Mesothelial cell of epicardium (in vitro differentiated cells): ENCODE results near the gene LSP1. TPM values are rescaled to one million over a fixed set of nuclear protein-coding genes. Genes with fewer than 3 reads are reported as not detected.

Experiments
- DNase-seq, 2 experiments: peaks; one replicate each; pipeline ENCODE4 v3.0.0; 2021; ENCODE audit warnings: low spot score in 2 of 2; ENCODE audit not compliant: unreplicated experiment in 2 of 2
- H3K27ac Mint-ChIP-seq: 2 replicates; pipeline ENCODE4 v1.8.0; 2021; ENCODE audit warnings: mixed read lengths
- H3K27me3 Mint-ChIP-seq: 2 replicates; pipeline ENCODE4 v1.8.0; 2021; ENCODE audit warnings: low read depth, mixed read lengths
- H3K36me3 Mint-ChIP-seq: 2 replicates; pipeline ENCODE4 v1.8.0; 2021; ENCODE audit warnings: mixed read lengths
- H3K4me1 Mint-ChIP-seq: 2 replicates; pipeline ENCODE4 v1.8.0; 2021; ENCODE audit warnings: mixed read lengths
- H3K4me3 Mint-ChIP-seq: 2 replicates; pipeline ENCODE4 v1.8.0; 2021; ENCODE audit warnings: mild to moderate bottlenecking, moderate library complexity, mixed read lengths
- H3K9me3 Mint-ChIP-seq: 2 replicates; pipeline ENCODE4 v1.8.0; 2021; ENCODE audit warnings: mixed read lengths
- total RNA-seq: library from RNA; stranded (reverse); gene quantifications from 3 replicates; pipeline ENCODE4 v1.2.1, GENCODE V29; 2021
- TF ChIP-seq, protein P1 (sequence below): fragments of 200-600 bp; sonication (generic); IDR thresholded peaks from one replicate; pipeline ENCODE4 v1.5.0; 2021; ENCODE audit warnings: antibody characterized with exemption; ENCODE audit not compliant: unreplicated experiment

The LSP1 gene
- total RNA-seq, 1 donor from 2014 or later = 4.9 TPM

DNA sequence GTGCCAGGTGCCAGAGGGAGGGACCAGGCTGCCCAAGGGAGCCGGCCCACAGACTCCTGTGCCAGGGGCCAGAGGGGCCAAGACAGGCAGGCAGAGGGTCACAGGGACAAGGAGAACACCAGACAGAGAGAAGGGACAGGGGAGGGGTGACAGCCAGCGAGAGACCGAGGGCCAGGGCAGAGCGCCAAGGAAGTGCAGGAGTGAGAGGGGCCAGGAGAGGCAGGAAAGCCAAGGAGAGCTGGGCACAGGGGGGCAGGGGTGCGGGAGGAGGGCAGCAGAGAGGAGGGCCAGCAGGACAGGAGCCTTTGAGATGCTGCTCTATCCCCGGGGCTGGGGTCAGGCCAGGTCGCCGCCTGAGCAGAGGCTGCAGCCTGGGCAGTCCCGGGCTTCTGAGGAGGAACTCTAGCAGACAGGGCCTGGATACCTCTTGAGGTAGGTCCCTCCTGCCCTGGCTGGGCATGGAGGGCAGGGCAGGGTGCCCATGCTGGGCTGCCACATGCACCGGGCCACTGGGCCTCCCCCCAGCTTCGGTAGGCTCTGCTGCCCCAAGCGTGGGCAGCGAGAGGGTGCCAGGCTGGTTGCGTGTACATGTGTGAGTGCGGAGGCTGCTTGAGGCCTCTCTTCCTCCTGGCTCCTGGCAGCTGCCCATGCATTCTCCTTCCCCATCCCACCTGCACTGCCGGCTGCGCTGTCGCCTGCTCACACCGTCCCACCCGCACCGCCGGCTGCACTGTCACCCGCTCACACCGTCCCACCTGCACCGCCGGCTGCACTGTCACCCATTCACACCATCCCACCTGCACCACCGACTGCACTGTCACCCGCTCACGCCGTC lies 12.2 kb downstream of the LSP1 start:
- Mint-ChIP-seq H3K36me3 (no peaks in the 10 kb centered on the region), H3K9me3 (no peaks in the 10 kb centered on the region), H3K4me3 (no peak overlapping the region), H3K4me1 (peaks cover 21% of the 10 kb centered on the region), H3K27me3 (peaks cover 9% of the 10 kb centered on the region), H3K27ac (peak overlapping the region; percentile 73)
- TF ChIP-seq, protein P1, sequence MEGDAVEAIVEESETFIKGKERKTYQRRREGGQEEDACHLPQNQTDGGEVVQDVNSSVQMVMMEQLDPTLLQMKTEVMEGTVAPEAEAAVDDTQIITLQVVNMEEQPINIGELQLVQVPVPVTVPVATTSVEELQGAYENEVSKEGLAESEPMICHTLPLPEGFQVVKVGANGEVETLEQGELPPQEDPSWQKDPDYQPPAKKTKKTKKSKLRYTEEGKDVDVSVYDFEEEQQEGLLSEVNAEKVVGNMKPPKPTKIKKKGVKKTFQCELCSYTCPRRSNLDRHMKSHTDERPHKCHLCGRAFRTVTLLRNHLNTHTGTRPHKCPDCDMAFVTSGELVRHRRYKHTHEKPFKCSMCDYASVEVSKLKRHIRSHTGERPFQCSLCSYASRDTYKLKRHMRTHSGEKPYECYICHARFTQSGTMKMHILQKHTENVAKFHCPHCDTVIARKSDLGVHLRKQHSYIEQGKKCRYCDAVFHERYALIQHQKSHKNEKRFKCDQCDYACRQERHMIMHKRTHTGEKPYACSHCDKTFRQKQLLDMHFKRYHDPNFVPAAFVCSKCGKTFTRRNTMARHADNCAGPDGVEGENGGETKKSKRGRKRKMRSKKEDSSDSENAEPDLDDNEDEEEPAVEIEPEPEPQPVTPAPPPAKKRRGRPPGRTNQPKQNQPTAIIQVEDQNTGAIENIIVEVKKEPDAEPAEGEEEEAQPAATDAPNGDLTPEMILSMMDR = no peak
- no peak for DNase-seq

DNA sequence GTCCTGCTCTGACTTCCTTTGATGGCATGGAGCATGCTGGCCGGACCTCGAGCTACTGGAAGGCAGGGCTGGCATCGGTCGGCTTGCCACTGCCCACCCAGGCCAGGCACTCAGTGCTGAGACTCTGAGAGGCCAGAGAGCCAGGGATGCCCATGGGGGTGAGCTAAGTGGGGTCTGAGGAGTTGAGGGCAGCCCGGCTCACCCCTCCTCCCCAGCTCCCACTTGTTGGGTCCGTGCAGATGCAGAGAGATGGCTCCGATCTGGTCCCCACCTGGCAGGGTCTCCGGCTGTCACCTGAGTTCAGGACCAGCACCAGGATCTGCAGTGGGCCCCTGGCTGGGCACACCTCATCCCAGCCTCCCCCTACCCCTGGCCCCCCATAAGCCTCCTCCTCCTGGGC lies 13.3 kb downstream of the LSP1 start:
- no peak overlapping the region for H3K4me3 Mint-ChIP-seq
- no peak overlapping the region for H3K27ac Mint-ChIP-seq
- DNase-seq = no peak
- no peaks in the 10 kb centered on the region for H3K9me3 Mint-ChIP-seq
- no peaks in the 10 kb centered on the region for H3K36me3 Mint-ChIP-seq
- H3K4me1 Mint-ChIP-seq = peaks cover 21% of the 10 kb centered on the region
- TF ChIP-seq, protein P1 = no peak
- peaks cover 17% of the 10 kb centered on the region for H3K27me3 Mint-ChIP-seq

DNA sequence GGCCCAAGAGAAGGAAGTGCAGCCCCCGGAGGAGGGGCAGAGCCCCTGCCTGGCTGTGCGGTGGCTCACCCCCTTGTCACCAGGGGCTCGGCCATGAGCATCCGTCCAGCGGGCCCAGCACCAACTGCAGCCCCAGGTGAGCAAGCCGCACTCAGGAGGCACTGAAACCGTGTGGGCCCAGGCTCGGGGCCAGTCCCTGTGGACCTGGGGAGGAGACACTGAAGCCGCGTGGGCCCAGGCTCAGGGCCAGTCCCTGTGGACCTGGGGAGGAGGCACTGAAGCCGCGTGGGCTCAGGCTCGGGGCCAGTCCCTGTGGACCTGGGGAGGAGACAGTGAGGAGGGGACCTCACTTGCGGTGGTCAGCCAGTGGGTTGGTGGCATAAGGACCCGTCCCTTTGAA lies 13.9 kb downstream of the LSP1 start:
- Mint-ChIP-seq H3K4me3 (no peak overlapping the region), H3K9me3 (no peaks in the 10 kb centered on the region), H3K27ac (no peak overlapping the region), H3K27me3 (peaks cover 17% of the 10 kb centered on the region), H3K36me3 (no peaks in the 10 kb centered on the region), H3K4me1 (peaks cover 21% of the 10 kb centered on the region)
- TF ChIP-seq, protein P1 = no peak
- no peak for DNase-seq

DNA sequence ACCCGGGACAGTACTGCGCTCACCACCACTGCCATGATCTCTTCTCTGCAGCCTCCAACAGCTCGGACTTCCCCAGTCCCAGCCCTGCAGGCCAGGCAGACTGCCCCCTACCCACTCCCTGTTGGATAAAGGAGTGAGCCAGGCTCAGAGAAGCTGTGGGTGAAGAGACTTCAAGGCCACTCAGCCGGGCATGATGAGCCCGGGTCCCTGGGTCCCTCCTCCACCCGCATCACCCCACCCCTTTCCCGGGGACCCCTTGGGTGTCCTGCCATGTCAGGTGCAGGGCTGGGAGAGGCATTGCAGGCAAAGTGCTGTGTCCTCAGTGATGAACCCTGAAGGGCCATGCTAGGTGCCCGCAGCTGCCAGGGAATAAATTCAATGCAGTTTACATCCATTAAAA lies 14.5 kb downstream of the LSP1 start:
- Mint-ChIP-seq H3K9me3 (no peaks in the 10 kb centered on the region), H3K36me3 (no peaks in the 10 kb centered on the region), H3K4me3 (no peak overlapping the region), H3K27ac (peak overlapping the region; percentile 30), H3K4me1 (peaks cover 21% of the 10 kb centered on the region), H3K27me3 (peaks cover 17% of the 10 kb centered on the region)
- TF ChIP-seq, protein P1 = no peak
- DNase-seq = no peak

DNA sequence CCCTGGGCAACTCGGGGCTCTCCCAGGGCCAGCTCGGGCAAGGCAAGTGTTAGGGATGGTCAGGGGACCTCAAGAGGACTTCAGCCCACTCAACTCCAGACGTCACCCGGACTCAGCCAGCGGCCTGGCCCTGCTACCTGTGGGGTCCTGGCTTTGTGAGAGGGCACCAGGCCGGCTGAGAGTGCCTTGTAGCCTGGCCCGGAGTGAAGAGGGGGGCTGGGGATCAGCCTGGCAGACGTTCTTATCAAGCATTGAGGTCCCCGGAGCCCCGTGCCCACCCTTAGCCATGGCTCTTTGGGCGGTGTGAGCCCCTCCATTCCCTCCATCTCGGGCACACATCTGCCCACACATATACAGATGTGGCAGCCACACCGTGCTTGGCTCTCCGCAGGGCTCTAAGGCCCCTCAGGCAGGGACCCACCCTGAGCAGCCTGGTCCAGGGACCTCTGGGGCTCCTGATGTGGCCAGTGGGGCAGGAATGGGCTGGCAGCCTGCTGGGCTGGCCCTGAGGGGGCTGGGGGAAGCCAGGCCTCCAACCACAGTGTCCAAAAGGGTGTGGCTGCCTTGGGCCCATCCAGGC lies 15.3 kb downstream of the LSP1 start:
- Mint-ChIP-seq H3K4me1 (peaks cover 20% of the 10 kb centered on the region), H3K9me3 (no peaks in the 10 kb centered on the region), H3K36me3 (no peaks in the 10 kb centered on the region), H3K4me3 (no peak overlapping the region), H3K27me3 (peaks cover 17% of the 10 kb centered on the region), H3K27ac (no peak overlapping the region)
- TF ChIP-seq, protein P1 = no peak
- DNase-seq = no peak
